GM19238 (cell line): ENCODE results near the gene LCP2.
A peak's percentile ranks its signal among the peaks of the same experiment; 100 is the strongest.
"Not testable (repeated sequence)": the region's sequence is repeated elsewhere in the genome, so short reads cannot be mapped to it uniquely, and the experiment has no call there.

Experiments used
- DNase-seq: peaks from one replicate; pipeline ENCODE4 v3.0.0; 2011; ENCODE audit warnings: low spot score; ENCODE audit not compliant: insufficient read length

Gene LCP2

DNA sequence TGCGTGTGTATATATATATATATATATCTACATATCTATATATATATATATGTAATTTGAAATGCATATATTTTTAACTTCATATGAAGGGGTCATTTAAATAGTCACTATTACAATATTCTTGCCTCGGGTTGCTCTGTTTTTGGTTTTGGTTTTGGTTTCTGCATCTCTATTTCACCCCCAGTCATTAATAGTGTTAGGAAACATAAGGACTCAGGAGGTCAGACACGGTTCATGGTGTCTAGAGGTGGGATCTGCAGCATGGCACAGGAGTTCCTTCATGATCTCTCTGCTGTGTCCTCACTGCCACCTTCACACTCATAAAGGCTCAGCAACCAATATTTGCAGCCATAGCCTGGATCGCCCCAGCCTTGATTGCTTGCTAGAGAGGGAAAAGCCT lies 48.2 kb downstream of the LCP2 start:
- DNase-seq, result no peak

DNA sequence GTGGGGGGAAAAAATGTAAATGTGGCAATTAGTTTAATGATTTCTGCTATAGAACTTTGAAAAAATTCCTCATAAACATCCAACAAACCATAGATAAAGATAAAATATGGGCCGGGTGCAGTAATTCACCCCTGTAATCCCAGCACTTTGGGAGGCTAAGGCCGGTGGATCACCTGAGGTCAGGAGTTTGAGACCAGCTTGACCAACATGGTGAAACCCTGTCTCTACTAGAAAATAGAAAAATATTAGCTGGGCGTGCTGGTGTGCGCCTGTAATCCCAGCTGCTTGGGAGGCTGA lies 48.7 kb downstream of the LCP2 start:
- DNase-seq, result not testable (repeated sequence)

DNA sequence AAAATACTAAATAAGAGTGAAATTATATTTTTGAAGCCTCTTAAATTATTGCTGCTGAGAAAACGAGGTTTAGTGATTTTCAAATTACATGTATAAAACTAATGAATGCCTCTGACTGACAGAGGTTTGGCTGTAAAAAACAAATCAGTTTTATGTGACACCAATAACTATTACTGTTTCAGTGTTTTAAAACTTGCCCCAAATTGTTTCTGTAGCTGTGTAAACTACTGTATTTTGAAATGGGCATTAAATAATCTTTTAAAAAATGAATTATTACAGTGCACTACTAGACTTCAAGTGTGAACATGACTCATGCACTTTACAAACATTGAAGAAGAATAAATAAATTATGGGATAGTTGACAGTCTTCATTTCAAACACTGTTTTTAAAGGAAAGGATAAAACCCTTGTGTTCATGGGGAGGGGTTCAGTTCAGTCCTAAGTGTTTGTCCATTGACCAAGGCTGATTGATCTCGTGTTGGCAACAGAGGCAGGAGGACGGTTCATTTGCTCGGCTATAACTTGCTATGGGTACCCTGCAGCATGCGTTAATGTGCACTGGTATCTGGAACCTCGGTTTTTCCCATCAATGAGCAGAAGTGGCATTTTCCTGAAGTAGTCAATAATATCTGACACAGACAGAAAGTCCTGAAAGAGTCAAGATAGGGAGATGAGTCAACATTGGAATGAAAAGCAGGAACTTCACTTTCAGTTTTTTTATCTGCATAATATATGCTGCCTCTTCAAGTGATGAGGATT lies 49.2 kb downstream of the LCP2 start:
- no peak for DNase-seq

DNA sequence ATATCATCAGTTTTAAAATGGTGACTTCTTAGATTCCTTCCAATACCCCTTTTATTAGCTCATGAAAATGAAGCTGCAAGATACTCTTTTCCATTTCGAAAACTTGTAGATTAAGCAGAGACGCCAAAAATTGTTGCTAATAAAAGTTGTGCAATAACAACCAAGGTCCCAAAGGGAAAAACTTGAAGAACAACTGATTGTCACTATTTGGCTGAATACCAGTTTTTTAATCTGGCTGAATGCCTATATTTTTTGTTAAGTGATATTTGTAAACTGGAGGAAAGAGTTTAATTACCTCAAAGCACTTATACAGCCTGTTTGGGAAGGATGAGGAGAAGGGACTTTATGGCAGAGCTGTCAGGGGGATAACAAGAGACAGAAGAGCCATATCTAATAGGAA lies 50.2 kb downstream of the LCP2 start:
- DNase-seq, result no peak

DNA sequence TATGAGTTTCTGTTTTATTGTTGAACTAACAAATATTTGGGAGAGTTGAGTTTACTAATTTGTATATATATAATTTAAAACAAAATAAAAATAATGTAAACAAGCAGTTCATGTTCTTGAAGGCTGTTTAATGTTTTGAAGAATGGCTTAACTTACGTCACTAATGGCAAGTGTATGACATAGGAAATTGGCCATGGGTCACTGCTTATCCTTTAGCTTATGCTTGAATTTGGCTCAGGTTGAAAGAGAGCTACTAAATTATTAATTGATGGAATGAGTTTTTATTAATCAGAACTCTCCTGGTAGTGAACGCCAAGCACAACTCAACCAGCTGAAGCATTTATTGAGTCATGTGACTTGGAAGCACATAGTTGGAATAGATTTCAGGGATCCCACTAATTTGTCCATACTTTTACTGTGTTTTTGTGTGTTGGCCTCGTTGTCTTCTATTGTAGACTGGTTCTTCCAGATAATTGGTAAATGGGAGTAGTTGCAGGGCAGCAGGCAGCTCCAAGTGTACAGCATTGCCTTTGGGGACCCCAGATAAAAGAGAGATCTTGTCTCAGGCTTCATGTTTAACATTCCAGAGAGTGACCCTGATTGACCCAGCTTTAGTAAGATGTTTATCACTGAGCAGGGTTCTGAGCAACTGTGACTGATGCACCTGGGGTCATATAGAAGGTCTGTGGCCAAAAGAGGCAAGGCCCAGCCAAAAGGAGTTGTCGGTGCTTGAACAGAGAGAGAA lies 51.3 kb downstream of the LCP2 start:
- DNase-seq, result no peak

DNA sequence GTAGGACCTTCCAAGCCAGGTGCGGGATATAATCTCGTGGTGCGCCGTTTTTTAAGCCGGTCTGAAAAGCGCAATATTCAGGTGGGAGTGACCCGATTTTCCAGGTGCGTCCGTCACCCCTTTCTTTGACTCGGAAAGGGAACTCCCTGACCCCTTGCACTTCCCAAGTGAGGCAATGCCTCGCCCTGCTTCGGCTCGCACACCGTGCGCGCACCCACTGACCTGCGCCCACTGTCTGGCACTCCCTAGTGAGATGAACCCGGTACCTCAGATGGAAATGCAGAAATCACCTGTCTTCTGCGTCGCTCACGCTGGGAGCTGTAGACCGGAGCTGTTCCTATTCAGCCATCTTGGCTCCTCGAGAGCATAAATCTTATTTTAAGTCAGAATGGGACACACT lies 52.1 kb downstream of the LCP2 start:
- not testable (repeated sequence) for DNase-seq

DNA sequence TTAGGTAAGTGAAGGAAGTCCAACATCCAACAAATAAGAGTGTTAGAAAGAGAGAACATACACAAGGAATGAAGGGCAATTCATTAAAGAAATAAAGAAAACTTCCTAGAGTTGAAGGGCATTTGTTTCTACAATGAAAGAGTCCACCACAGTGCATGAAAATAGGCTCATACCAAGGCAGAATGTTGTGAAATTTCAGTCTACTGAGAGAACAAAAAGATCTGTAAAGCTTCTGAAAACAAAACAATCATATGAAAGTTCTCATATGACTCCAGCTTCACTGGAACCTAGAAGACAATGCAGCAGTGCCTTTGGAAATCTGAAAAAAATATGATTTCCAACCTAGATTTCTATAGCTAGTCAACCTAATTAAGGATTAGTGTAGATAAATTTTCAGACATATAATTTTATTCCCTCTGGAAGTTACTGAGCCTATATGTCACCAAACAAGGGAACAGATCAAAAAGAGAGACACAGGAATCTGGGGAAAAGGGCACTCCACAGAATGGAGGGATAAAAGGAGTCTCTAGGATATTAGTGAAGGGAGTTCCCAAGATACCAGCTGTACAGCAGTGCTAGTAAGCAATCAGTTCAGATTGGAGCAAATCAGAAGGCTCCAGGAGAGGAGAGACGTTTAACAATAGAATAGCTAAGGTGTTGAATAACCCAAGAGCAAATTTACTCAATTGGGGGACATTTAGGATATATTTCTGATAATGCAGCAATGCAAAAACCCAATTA lies 59.0 kb downstream of the LCP2 start:
- DNase-seq, result no peak

DNA sequence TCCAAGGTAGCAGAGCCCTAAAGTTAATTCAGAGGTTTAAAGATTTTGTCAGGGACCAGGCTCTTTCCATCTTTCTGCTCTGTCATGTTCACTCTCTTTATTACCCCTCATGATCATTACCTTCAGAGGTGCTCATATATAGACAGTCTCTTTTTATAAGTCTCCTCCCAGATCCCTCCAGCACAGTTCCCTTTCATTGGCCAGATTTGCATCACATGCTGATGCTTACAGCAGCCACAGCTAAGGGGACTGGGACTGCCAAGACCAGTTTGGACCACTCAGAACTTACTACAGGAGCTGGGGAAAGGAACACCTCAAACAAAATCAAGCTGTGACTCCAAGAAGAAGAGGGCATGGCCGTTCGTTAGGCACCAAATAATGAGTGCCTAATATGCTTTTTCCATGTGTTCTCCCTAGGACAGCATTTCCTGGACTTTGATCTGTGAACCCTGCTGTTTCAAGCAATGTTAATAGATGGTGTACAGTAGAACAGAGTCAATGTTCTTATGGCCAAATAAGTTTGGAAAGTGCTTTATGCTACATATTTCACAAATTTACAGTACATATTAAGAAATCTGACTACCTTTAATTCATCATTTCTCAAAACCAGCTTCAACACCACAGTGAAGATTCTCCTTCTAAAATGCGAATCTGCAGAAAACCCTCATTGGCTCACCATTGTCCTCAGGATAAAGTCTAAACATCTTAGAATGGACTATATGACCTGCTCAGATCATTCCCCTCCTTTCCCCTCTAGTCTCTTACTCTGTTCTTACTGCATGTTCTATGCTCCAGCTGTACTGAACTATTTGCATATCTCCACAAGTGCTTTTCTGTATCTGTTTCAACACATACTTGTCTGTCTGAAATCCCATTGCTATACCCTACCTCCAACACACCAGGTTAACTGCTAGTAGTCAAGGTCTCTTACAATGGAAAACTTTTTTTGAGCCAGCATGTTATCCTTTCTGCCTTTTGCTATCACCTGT lies 61.4 kb downstream of the LCP2 start:
- no peak for DNase-seq

DNA sequence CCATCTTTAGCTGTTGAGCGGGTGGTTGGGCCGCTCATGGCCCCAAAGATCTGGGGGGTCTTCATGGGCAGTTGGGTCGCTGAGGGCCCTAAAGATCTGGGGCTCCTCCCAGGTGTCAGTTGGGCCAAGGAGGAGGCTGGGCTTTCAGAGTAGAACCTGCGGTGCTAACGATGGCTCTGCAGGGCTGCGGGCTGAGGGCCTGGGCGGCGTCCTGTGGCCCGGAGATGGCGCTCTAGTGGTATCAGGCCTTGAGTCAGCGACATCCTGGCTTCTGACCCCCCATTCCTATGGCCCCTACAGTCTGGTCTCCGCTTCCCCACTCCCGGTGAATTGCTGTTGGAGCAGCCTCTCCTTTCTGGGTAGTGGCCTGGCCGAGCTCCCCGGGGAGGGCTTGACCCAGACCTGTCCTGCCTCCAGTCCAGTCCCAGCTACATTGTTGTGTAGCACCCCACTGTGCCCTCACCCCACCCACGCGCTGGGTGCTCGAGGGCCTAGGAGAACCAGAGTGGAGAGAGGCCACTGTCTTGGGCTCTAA lies 64.2 kb downstream of the LCP2 start:
- DNase-seq, result no peak

DNA sequence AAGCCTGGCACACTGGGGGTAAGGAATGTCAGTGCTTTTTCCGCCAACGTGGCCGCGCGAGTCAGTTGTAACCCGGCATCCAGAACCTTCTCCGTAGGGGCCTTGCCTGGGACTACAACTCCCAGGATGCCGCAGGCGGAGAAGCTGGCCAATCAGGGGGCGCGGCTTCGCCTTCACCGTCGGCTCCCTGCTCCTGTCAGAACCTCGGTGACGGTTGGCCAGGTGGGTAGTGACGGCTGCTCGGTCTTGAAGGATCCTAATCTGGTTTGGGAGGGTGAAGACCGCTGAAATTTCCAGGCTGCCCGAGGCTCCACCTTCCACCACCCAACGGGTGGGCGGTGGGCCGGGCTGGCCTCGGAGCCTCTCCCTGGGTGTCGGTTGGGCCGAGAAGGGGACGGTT lies 64.8 kb downstream of the LCP2 start, which contains the start of gene C5orf58:
Gene C5orf58, plus strand, starts transcription at position 200 of the 400 bp plus-strand sequence. CDS start 1,992 bp downstream, outside the sequence.
- no peak for DNase-seq

DNA sequence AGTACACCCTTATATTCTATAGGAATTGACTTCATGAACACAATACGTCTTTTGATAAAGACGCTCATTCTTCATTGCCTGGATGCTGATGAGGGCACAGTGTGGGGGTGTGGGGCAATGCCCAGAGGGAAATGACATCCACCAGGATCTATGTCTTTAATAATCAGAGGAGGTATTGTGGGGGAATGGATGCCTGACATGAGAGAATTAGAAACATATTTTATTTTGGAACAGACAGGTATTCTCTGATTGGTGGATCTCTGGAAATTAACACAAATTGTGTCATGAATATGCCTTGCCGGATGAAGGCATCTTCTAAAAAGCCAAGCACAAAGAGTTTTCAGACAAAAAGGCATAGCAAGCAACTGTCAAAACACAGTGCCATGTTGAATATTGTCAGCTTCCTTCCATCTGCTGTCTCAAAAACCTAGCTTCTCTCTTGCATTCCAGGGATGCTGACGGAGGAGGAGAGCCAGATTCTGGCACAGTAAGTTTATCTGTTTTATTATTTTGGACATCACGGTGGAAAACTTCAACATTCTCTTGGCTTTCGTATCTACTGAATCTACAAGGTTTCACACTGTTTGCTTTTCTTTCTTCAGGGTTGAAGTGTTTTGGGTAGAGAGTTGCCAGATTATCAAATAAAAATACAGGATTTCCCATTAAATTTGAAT lies 68.7 kb downstream of the LCP2 start:
- DNase-seq, result no peak

DNA sequence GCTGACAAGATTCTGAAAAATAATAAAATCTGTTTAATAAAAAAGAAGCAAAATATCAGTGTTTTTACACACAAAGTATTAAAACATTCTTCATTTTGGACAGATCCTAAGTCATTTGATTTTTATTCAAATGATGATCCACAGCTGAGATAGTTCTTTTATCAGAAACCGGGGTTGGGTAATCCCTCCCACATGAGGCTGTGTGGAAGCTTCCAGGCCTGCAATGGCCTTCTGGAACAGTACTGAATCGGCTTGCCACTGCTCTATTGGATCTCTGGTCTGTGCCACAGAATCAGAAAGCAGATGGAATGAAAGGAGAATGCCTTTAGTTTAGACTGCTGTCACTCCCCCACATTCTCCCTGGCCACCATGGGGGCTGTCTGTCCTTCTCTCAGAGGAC lies 70.9 kb downstream of the LCP2 start:
- no peak for DNase-seq

DNA sequence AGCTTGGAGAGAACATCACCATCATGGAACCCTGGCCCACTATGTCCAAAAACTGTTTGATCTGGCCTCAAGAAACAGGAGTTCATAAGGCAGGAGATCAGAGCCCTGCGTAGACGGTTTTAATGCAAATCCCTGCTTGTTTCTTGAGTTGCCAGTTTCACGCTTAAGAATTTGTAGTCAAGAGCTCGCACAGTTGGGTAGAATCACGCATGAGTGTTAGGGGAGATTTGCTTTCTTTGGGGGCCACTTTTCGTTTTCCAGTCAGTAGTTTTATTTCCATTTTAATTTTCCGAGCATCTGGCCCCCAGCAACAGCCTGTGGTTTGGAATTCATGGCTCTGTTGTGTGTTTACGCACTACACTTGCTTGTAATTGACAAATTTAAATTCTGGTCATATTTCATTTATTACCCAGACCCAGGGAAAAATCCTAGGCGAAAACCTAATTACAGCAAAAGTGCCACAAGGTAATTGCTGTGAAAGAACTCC lies 71.4 kb downstream of the LCP2 start:
- no peak for DNase-seq

DNA sequence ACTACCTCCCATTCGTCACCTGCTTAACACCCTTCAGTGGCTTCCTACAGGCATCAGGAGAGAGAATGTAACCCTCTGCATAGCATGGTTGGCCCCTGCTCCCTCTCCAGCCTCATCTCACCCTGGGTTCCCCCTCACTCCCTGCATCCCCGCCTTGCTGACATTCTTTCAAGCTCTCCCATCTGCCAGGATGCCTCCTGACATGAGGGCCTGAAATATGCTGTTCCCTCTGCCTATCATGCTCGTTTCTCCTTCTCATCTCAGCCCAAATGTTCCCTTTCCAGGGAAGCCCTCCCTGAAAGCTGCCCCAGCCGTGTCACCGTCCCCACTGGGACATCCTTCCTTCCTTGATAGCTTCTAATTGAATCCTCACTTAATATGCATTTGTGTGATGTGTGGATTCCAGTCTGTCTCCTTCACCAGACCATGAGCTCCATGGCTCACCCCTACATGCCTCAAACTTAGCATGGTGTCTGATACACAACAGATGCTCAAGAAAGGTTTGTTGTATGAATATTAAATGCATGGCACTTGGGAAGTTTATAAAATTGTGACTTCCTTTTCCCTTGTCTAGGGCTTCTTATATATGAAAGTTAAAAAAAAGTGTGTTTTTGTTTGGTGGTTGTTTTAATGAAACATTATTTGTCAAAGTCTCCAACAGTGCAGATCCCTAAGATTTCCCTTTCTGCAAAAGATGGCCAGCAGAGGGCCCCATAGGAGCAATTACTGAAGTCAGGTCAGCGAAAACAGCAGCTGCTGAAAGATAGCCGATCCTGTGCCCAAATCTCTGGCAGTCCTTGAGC lies 72.0 kb downstream of the LCP2 start:
- DNase-seq, result peak; percentile 31

DNA sequence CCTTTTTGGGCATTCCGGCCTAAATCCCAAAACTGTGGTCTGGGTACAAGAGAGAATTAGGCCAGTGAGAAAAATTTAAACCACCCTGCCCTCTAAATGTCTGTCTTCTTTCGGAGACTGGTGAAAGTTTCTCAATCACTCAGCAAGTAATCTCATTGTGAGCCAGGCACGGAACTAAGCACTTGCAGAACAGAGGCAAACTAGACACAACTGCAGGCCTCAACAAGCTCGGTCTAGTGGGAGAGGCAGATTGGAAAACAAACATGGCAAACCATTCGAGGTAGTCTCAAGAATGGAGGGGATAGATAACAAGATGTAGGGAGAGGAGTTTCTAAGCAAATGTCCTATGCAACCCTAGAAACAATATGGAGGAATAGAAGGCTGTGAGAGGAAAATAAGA lies 73.7 kb downstream of the LCP2 start:
- no peak for DNase-seq

DNA sequence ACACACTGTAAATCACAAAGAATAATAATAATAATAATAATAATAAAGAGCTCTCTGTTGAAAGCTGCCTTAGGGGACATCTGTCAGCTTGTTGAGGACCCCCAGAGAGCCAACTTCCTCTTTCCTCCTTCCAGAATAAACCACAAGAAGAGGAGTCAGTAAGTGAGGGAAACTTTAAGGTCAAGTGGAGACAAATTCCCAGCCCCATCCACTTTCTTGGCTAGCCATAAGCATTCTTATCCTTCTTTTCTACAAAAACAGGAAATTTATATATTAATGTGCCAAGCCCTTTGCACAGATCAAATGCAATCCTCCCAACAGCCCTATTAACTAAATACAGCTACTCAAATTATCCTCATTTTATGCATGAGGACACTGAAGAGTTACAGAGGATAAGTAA lies 74.2 kb downstream of the LCP2 start:
- no peak for DNase-seq

DNA sequence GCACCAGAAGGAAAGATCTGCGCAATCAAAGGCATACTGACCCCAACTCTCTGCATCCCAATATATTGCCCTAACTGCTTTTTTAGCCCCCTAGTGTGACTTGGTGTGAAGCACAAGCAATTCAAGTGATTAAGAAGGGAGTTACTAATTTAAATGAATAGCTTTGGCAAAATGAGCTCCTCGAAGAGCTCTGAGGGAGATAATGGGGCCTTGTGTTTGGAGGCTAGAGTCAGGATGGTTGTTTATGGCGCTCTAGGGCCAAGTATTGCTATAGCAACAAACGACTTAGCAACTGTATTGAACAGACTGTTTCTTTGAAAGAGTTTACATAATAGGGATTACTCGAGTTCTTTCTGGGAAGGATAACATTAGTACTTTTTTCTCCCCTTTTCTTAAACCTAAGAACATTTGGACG lies 76.2 kb downstream of the LCP2 start:
- DNase-seq, result no peak

DNA sequence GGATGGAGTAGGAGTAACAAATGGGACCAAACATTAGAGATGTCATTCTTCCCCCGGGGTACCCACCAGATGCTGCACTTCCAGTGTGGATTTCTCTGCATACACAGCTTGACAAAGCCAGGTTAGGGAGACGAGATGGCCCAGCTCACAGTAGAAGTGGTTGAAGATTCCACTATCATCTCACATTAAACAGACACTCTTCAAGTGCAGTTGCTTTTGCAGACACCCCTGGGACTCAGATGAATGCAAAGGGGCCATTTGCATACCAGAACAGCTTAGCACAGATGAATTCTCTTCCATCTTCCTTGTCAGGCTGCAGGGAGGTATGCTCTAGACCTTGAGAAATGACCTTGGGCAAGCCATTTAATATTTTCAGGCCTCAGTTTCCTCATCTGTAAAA lies 77.4 kb downstream of the LCP2 start:
- DNase-seq, result no peak

DNA sequence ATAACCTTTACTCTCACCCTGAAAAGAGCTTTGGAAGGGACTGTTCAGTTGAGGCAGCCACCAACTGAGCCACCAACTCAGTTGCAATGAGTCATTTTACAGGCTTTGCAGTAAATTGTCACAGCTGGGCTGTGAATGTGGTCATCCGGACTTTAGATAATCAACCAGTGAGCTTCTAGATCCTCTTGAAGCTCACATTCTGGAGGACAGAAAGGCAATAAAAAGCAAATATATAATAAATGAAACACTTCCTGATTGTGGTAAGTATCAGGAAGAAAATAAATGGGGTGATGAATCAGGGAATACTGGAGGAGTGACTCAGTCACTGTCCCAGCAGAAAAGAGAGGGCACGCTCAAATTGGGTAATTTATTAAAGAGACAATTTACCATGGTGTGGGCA lies 78.0 kb downstream of the LCP2 start:
- no peak for DNase-seq
